HG03354 (cell line): ENCODE results near the gene PPFIBP2.
"Not testable (repeated sequence)": the region's sequence is repeated elsewhere in the genome, so short reads cannot be mapped to it uniquely, and the experiment has no call there.

Experiments used
- ATAC-seq: cut with Tn5 transposase; IDR thresholded peaks from one replicate; pipeline ENCODE4 v1.9.1; 2021; ENCODE audit warnings: mild to moderate bottlenecking; ENCODE audit not compliant: unreplicated experiment, poor library complexity, severe bottlenecking

Gene PPFIBP2

DNA sequence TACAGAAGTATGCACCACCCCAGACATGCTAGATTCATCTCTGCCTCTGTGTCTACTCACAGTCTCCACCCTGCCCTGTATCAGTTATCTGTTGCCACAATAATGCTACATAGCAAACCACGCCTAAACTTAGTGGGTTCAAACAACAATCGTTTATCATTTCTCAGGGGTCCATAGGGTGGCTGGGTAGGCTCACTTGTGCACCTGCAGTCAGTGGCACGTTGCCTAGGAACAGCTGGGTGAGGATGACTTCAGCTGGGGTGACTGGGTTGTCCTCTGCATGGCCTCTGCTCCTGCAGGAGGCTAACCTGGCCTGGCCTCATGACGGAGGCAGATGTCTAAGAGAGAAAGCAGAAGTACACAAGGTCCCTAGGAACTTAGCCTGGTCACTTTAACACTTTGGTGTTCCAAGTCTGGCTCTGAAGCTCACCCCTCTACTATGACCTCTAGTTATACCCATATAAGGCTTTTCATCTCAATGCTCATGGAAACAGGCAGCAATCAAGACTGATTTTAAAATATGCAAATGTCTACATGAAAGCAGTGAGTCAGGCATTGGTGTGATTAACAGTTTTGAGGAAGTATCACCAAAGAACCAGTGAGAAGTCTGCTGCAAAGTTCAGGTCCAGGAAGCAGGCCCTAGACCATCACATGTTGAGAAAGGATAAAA lies 17.8 kb upstream of the PPFIBP2 start:
- peak; percentile 95 for ATAC-seq

DNA sequence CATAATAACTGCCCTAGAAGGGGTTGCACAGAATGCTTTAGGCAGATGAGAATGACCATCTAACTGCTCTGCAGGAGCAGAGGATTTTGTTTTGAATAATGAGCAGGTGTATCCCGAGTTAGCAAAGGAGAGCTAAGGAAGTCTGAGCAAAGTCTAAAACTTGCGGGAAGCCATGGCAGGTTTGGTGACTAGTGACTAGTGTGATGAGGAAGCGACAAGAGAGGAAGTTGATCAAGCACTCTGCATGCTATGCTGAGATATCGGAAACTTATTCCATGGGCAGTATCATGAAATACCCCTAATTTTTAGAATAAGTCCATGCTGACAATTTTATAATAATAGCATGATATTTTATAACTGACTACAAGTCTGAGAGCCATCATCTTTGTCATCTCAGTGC lies 15.6 kb upstream of the PPFIBP2 start:
- no peak for ATAC-seq

- no peak for ATAC-seq
Observed at GRCh38 chr11:7499081-7499480, 14.7 kb upstream of the PPFIBP2 start.

DNA sequence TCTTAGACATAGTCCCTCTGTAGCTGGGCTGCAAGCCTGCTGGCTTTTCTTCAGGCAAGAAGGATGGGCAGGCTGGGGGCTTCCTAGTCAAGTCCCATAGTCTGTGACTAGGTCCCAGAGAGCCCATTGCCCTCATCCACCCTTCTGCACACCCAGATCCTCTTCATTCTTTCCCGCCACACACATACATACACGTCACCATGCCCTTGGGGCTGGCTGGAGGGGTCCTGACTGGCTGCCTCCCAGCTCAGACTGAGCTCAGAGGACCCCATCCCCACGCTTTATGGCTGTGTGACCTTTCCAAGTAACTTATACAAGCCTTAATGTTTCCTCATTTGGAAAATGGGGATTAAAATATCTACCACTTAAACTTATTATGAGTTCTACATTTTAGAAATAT lies 13.5 kb upstream of the PPFIBP2 start:
- ATAC-seq: no peak

GRCh38 chr11:7501251-7501650 lies 12.5 kb upstream of the PPFIBP2 start:
- no peak for ATAC-seq

- no peak for ATAC-seq
Observed at GRCh38 chr11:7501894-7502293, 11.9 kb upstream of the PPFIBP2 start.

DNA sequence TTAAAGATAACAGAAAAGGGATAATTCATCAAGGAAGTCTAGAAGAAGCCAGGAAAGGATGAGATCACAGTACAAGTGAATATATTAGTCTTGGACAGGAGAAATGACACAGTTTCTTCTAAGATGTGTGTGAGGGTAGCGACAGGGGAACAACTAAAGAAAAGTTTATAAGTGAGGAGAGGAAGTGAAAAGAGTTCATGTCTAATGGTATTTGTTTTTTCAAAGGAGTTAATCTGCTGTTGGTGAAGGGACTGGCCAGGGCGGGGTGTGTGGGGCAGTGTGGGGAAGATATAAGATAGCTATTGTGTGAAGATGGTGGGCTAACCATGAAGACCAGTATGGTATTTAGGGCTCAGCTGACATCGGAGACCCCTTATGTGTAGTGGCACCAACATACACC lies 7.6 kb upstream of the PPFIBP2 start:
- no peak for ATAC-seq

GRCh38 chr11:7508087-7508486 lies 5.7 kb upstream of the PPFIBP2 start:
- no peak for ATAC-seq

GRCh38 chr11:7509966-7510365 lies 3.8 kb upstream of the PPFIBP2 start:
- ATAC-seq: no peak

DNA sequence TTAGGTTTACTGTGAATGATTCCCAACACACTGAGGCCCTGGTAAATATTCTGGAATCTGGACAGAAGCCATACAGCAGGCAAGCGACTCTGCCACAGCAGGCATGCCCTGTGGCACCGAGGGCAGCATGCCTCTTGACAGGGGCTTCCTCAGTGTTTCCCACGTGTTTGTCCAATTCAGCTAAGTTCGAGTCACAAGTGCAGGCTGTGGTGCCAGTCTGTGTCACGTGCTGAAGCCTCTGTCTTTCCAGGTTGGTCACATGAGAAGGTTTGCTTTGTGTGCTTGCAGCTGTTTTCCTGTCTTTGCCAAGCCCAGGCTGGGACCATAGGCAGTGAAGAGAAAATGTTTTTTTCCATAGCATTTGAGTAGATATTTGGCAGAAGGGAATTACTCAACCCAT lies 2.4 kb upstream of the PPFIBP2 start:
- no peak for ATAC-seq

DNA sequence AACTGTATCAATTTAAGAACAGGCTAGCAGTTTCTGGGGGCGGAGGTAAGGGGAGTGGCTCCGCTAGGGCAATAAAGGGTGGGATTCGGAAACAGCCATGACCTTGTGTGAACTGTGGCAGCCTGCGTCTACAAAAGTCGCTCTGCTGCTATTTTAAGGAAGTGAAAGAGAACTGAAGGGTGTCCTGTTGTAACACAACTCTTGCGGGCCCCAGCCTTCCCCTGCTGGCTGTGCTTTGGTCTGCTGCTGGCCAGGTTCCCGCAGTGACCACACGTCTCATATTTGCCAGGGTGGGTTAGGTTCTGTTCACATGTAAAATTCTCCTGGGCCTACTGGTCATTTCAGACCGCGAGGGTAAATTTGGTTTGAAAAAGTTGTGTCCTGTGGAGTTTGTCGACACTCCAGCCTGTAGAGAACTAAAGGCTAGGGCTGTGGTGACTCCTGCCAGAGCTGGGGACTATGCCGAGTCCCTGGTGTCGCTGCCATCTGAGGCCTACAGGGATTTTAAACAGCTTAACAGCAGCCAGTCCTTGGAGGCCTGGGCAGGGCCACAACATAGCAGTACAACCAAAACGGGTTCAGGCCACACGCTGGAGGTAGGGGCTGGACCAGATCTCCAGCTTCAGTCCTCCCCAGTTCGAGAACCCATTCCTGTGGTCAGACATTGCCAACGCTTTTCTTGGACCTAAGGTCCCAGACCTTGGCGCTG lies 1.1 kb upstream of the PPFIBP2 start:
- ATAC-seq: peak; percentile 78

GRCh38 chr11:7514099-7514591 lies 346 bp downstream of the PPFIBP2 start:
- ATAC-seq: peak; percentile 17

- ATAC-seq: no peak
Observed at GRCh38 chr11:7515447-7515886, 1.7 kb downstream of the PPFIBP2 start.

DNA sequence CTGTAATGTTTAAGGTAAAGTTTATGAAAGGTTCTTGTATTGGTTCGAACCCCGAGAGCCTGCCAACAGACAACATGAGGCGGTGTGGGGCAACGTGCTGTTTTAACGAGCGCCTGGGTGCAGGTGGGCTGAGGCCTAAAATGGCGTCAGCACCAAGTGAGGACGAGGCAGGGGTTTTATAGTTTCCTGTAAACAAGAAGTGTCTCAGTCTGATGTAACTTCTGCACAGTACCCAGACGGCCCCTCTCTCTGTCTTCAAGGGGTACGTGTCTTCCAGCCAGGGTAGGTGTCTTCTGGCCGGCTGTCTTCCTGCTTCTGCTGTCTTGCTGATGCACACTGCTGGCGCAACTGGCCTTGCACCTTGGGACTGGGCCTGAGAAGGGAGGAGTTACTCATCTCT lies 2.7 kb downstream of the PPFIBP2 start:
- ATAC-seq: no peak

DNA sequence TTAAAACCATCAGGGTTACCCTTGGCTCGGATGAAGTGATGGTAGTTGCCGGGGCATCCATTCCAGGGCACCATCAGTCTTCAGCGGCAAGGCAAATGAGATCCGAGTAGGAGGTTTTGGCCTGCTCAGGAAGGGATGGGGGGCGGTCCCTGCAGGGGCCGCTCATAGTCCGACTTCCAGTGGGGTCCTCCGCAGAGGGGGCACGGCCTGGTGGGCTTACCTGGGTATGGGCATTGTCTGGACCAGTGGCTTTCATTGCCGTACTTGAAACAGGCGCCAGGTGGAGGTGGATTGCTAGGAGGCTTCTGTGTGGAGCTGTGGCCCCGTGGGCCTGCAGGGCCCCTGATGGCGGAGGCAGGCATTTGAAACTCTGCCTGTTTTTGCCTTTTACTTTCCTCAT lies 3.9 kb downstream of the PPFIBP2 start:
- ATAC-seq: not testable (repeated sequence)

- ATAC-seq: no peak
Observed at GRCh38 chr11:7518811-7519562, 5.2 kb downstream of the PPFIBP2 start.

- peak; percentile 60 for ATAC-seq
Observed at GRCh38 chr11:7520011-7520942, 6.5 kb downstream of the PPFIBP2 start.

DNA sequence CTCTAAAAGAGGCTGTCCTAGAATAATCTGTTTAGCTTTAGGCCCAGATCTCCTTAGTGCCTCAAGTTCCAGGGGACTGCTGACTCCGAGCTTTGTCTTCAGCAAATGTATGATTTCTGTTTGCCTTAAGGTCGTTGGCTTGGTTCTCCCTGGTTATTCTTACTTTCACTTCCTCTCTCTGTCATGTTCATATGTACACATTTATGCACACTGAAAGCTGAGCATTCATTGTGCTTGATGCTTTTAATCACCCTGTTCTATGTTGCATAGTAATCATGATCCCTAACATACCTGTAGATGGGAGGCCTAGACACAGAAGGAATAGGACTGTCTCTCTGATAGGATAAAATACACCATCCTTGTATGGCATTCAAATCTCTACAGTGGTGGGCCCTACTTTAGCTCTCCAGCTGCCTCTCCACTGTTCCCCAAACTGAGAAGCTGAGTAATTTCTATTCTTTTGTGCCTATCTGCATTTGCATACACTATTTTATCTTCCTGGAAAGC lies 7.2 kb downstream of the PPFIBP2 start:
- ATAC-seq: peak; percentile 90

- no peak for ATAC-seq
Observed at GRCh38 chr11:7522121-7522520, 8.3 kb downstream of the PPFIBP2 start.
